ENCODE data around the gene F10.

GRCh38 chr13:113166681-113167080 lies 44.1 kb downstream of the F10 start:
- TF ChIP-seq YY1 (IDR thresholded peaks at IDR 0.05; ENCODE audit: insufficient read depth, insufficient read length) (no peak), SUZ12 (IDR thresholded peaks at IDR 0.05; ENCODE audit: extremely low read depth, insufficient read depth, insufficient read length) (no peak), ZNF274 (IDR thresholded peaks at IDR 0.05; ENCODE audit: low read depth, low read length) (no peak)

Data from NT2/D1 (cell line).